MM.1S (cell line): ENCODE data around the gene RBL1.
"Not testable (repeated sequence)": the region's sequence is repeated elsewhere in the genome, so short reads cannot be mapped to it uniquely, and the experiment has no call there.

Experiments
- DNase-seq: peaks from one replicate; pipeline ENCODE4 v3.0.0-alpha.2; 2015
- H2AFZ ChIP-seq: fragments of 300-600 bp; sonication (generic); 2 replicates; pipeline ENCODE4 v1.6.0; 2016; ENCODE audit warnings: antibody characterized with exemption, low read length
- H3F3A ChIP-seq: fragments of 300-600 bp; sonication (generic); 2 replicates; pipeline ENCODE4 v1.6.1; 2016; ENCODE audit warnings: mild to moderate bottlenecking, antibody characterized with exemption, low read length, moderate library complexity, mixed read lengths; ENCODE audit not compliant: insufficient read depth
- H3K27ac ChIP-seq: fragments of 300-600 bp; sonication (generic); 2 replicates; pipeline ENCODE4 v1.5.1; 2016; ENCODE audit warnings: mild to moderate bottlenecking, low read length
- H3K27me3 ChIP-seq: fragments of 300-600 bp; sonication (generic); replicated peaks from 2 replicates; pipeline ENCODE4 v1.6.0; 2016; ENCODE audit warnings: low read length; ENCODE audit not compliant: insufficient read depth
- H3K36me3 ChIP-seq: fragments of 300-600 bp; sonication (generic); replicated peaks from 2 replicates; pipeline ENCODE4 v1.6.1; 2016; ENCODE audit warnings: mild to moderate bottlenecking, low read length, mixed read lengths; ENCODE audit not compliant: insufficient read depth
- H3K4me1 ChIP-seq: fragments of 300-600 bp; sonication (generic); 2 replicates; pipeline ENCODE4 v1.6.1; 2016; ENCODE audit warnings: low read length, mixed read lengths
- H3K4me2 ChIP-seq: fragments of 300-600 bp; sonication (generic); 2 replicates; pipeline ENCODE4 v1.6.0; 2016; ENCODE audit warnings: low read depth, low read length
- H3K4me3 ChIP-seq: fragments of 300-600 bp; sonication (generic); 2 replicates; pipeline ENCODE4 v1.5.1; 2016; ENCODE audit warnings: low read length, mixed read lengths
- H3K79me2 ChIP-seq: fragments of 300-600 bp; sonication (generic); 2 replicates; pipeline ENCODE4 v1.6.1; 2016; ENCODE audit warnings: mixed run types, low read length, mixed read lengths
- H3K9ac ChIP-seq: fragments of 300-600 bp; sonication (generic); 2 replicates; pipeline ENCODE4 v1.6.1; 2016; ENCODE audit warnings: low read length, mixed read lengths
- H3K9me2 ChIP-seq: fragments of 300-600 bp; sonication (generic); replicated peaks from 2 replicates; pipeline ENCODE4 v1.6.1; 2016; ENCODE audit warnings: mild to moderate bottlenecking, low read length, mixed read lengths; ENCODE audit not compliant: insufficient read depth
- H3K9me3 ChIP-seq: fragments of 300-600 bp; sonication (generic); replicated peaks from 2 replicates; pipeline ENCODE4 v1.6.1; 2016; ENCODE audit warnings: mild to moderate bottlenecking, low read length, mixed read lengths; ENCODE audit not compliant: insufficient read depth
- H4K20me1 ChIP-seq: fragments of 300-600 bp; sonication (generic); 2 replicates; pipeline ENCODE4 v1.6.1; 2016; ENCODE audit warnings: mild to moderate bottlenecking, low read length, moderate library complexity, mixed read lengths; ENCODE audit not compliant: insufficient read depth
- EZH2 ChIP-seq: fragments of 300-600 bp; sonication (generic); optimal IDR thresholded peaks from 2 replicates; pipeline ENCODE3; 2017; ENCODE audit warnings: low read depth, mild to moderate bottlenecking, antibody characterized with exemption, low read length, mixed read lengths
- EZH2phosphoT487 ChIP-seq: fragments of 300-600 bp; sonication (generic); IDR thresholded peaks from 2 replicates; pipeline ENCODE4 v1.6.1; 2018; ENCODE audit warnings: antibody characterized with exemption, low read length
- TF ChIP-seq, protein P1 (sequence below): fragments of 300-600 bp; sonication (generic); IDR thresholded peaks from 2 replicates; pipeline ENCODE4 v1.5.1; 2016; ENCODE audit warnings: antibody characterized with exemption, low read length, mixed read lengths

Gene RBL1

DNA sequence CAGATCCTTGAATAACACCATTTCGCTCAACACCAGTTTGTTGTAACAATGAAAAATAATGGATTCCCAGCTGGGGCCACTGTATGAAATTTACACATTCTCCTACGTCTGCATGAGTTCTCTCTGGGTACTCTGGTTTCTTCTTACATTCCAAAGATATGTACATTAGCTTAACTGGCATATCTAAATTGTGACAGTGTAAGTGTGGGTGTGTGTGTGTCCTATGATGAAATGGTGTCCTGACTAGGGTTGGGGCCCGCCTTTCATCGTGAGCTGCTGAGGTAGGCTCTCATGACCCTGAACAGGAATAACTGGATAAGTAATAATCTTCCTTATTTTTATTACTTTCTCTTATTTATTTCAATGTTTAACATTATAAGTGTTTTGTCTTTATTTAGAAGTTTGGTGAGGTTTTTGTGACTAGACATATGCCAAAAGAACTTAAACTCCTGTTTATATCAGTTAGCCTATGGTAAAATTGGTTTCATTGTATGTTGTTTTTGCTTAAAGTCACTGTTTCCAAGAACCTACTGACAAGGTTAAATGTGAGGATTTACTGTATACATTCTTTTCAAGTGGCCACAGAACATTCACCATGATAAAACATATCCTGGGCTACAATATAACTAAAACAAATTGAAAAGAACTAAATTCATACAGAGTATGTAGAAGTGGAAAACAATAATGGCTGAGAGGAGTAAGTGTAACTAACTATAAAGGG lies 42.4 kb downstream of the RBL1 start:
- H3K4me3 ChIP-seq, result no peak overlapping the region
- no peak overlapping the region for H2AFZ ChIP-seq
- H3K79me2 ChIP-seq, result peaks cover 9% of the 10 kb centered on the region; the same call in 1 of the 2 replicates
- H3K27me3 ChIP-seq, result no peaks in the 10 kb centered on the region
- no peaks in the 10 kb centered on the region for H4K20me1 ChIP-seq
- no peaks in the 10 kb centered on the region for H3K9me3 ChIP-seq
- DNase-seq, result no peak
- TF ChIP-seq EZH2, result no peak
- no peak for TF ChIP-seq EZH2phosphoT487
- TF ChIP-seq, protein P1, sequence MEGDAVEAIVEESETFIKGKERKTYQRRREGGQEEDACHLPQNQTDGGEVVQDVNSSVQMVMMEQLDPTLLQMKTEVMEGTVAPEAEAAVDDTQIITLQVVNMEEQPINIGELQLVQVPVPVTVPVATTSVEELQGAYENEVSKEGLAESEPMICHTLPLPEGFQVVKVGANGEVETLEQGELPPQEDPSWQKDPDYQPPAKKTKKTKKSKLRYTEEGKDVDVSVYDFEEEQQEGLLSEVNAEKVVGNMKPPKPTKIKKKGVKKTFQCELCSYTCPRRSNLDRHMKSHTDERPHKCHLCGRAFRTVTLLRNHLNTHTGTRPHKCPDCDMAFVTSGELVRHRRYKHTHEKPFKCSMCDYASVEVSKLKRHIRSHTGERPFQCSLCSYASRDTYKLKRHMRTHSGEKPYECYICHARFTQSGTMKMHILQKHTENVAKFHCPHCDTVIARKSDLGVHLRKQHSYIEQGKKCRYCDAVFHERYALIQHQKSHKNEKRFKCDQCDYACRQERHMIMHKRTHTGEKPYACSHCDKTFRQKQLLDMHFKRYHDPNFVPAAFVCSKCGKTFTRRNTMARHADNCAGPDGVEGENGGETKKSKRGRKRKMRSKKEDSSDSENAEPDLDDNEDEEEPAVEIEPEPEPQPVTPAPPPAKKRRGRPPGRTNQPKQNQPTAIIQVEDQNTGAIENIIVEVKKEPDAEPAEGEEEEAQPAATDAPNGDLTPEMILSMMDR, result no peak
- no peaks in the 10 kb centered on the region for H3K9me2 ChIP-seq
- no peak overlapping the region for H3K27ac ChIP-seq
- no peak overlapping the region for H3K4me2 ChIP-seq
- peaks cover 10% of the 10 kb centered on the region; the same call in 1 of the 2 replicates for H3K36me3 ChIP-seq
- H3F3A ChIP-seq, result no peaks in the 10 kb centered on the region
- H3K4me1 ChIP-seq, result no peaks in the 10 kb centered on the region
- H3K9ac ChIP-seq, result no peak overlapping the region

DNA sequence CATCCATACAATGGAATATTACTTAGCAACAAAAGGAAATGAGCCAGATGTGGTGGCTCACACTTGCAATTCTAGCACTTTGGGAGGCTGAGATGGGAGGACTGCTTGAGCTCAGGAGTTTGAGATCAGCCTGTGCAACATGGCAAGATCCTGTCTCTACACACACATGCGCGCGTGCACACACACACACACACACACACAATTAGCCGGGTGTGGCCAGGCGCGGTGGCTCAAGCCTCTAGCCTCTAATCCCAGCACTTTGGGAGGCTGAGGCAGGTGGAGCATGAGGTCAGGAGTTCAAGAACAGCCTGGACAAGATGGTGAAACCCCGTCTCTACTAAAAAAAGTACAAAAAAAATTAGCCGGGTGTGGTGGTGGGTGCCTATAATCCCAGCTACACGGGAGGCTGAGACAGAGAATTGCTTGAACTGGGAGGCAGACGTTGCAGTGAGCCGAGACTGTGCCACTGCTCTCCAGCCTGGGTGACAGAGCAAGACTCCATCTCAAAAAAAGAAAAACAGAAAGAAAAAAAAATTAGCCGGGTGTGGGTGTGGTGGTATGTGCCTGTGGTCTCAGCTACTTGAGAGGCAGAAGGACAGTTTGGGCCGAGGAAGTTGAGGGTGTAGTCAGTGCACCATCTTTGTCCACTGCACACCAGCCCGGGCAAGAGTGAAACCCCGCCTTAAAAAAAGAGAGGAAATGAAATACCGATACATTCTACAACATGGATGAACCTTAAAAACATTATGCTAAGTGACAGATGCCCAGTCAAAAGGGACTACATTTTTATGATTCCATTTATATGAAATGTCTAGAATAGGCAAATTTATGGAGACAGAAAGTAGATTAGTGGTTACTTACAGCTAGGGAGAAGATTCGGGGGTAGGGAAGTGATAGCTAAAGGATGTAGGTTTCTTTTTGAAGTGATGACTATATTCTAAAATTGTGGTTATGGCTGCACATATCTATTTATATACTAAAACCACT lies 52.5 kb downstream of the RBL1 start:
- Histone ChIP-seq H3K36me3 (peaks cover 28% of the 10 kb centered on the region), H3K4me1 (peaks cover 11% of the 10 kb centered on the region; the same call in 1 of the 2 replicates), H3K9me3 (no peaks in the 10 kb centered on the region), H3K4me3 (no peak overlapping the region), H3F3A (peaks cover 3% of the 10 kb centered on the region), H2AFZ (no peak overlapping the region), H3K27me3 (no peaks in the 10 kb centered on the region), H3K4me2 (peak overlapping the region; percentile 9; the same call in 1 of the 2 replicates), H3K9ac (no peak overlapping the region), H3K79me2 (peaks cover 19% of the 10 kb centered on the region), H3K9me2 (no peaks in the 10 kb centered on the region), H3K27ac (peak overlapping the region; percentile 39; the same call in 1 of the 2 replicates), H4K20me1 (no peaks in the 10 kb centered on the region)
- TF ChIP-seq, protein P1, result no peak
- TF ChIP-seq EZH2phosphoT487 (no peak), EZH2 (no peak)
- DNase-seq, result peak; percentile 27

DNA sequence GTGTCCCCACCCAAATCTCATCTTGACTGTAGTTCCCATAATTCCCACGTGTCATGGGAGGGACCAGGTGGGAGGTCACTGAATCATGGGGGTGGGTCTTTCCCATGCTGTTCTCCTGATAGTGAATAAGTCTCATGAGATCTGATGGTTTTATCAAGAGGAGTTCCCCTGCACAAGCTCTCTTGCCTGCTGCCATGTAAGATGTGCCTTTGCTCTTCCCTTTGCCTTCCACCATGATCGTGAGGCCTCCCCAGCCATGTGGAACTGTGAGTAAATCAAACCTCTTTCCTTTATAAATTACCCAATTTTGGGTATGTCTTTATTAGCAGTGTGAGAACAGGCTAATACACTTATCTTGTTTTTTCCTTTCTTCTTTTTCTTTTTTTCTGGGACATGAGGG lies 56.4 kb downstream of the RBL1 start:
- not testable (repeated sequence) for H3K4me3 ChIP-seq, H3K4me2 ChIP-seq, H3K27ac ChIP-seq, H4K20me1 ChIP-seq, H2AFZ ChIP-seq, H3K9ac ChIP-seq, H3K9me2 ChIP-seq, H3K9me3 ChIP-seq, H3F3A ChIP-seq, H3K4me1 ChIP-seq, DNase-seq, H3K27me3 ChIP-seq, H3K79me2 ChIP-seq
- H3K36me3 ChIP-seq, result peaks cover 10% of the 10 kb centered on the region
